Muscle of arm (tissue), 12 donors: ENCODE results near the gene EHMT1. TPM values are rescaled to one million over a fixed set of nuclear protein-coding genes. Genes with fewer than 3 reads are reported as not detected.
"Not testable (repeated sequence)": the region's sequence is repeated elsewhere in the genome, so short reads cannot be mapped to it uniquely, and the experiment has no call there.

Experiments used
- DNase-seq: peaks from one replicate; pipeline ENCODE4 v3.0.0-alpha.2; 2013
- polyA plus RNA-seq, 12 donors: library from polyadenylated mRNA; unstranded; fragments of 120-200 nt; gene quantifications; one replicate each; pipeline ENCODE4 v1.2.1, GENCODE V29; 2013; ENCODE audit not compliant: insufficient read length in 12 of 12

Gene EHMT1
- polyA plus RNA-seq, 12 donors: 36.6 to 71.7 (median 43.4) TPM; not detected in 1

- no peak for DNase-seq
These were observed 29.2 kb upstream of the EHMT1 start for GRCh38 chr9:137589441-137590122.

GRCh38 chr9:137590123-137590468, 28.7 kb upstream of the EHMT1 start:
- no peak for DNase-seq

GRCh38 chr9:137590469-137591383, 28.1 kb upstream of the EHMT1 start, which contains the start of gene ZMYND19:
TSS of gene ZMYND19 (minus strand) at chr9:137590512. CDS start at chr9:137590263, 249 bp downstream.
- DNase-seq: peak; percentile 86

- DNase-seq: no peak
These were observed 26.0 kb upstream of the EHMT1 start for GRCh38 chr9:137592767-137593166.

- no peak for DNase-seq
These were observed 25.6 kb upstream of the EHMT1 start for GRCh38 chr9:137593176-137593575.

GRCh38 chr9:137596577-137596976, 22.2 kb upstream of the EHMT1 start:
- DNase-seq: not testable (repeated sequence)

GRCh38 chr9:137598943-137599342, 19.9 kb upstream of the EHMT1 start:
- DNase-seq: no peak

- DNase-seq: no peak
These were observed 16.1 kb upstream of the EHMT1 start for GRCh38 chr9:137602661-137603060.

- no peak for DNase-seq
These were observed 14.9 kb upstream of the EHMT1 start for GRCh38 chr9:137603879-137604278.

GRCh38 chr9:137604345-137605086, 14.3 kb upstream of the EHMT1 start:
- no peak for DNase-seq

GRCh38 chr9:137605121-137606004, 13.4 kb upstream of the EHMT1 start, which contains the start of gene ARRDC1:
TSS of gene ARRDC1 (plus strand) at chr9:137605686. CDS start at chr9:137605718, 32 bp downstream.
- peak; percentile 89 for DNase-seq

GRCh38 chr9:137606005-137606621, 12.7 kb upstream of the EHMT1 start:
- no peak for DNase-seq

GRCh38 chr9:137606734-137607138, 12.1 kb upstream of the EHMT1 start:
- no peak for DNase-seq

GRCh38 chr9:137607141-137607857, 11.5 kb upstream of the EHMT1 start:
- DNase-seq: no peak

GRCh38 chr9:137610944-137611343, 7.9 kb upstream of the EHMT1 start:
- DNase-seq: no peak

- DNase-seq: no peak
These were observed 6.9 kb upstream of the EHMT1 start for GRCh38 chr9:137611623-137612609.

- no peak for DNase-seq
These were observed 6.1 kb upstream of the EHMT1 start for GRCh38 chr9:137612741-137613142.

- no peak for DNase-seq
These were observed 5.5 kb upstream of the EHMT1 start for GRCh38 chr9:137613259-137613658.
